Right forelimb (tissue), 1 donor: ENCODE measurements around the gene ACOX3.
"Not testable (repeated sequence)": the region's sequence is repeated elsewhere in the genome, so short reads cannot be mapped to it uniquely, and the experiment has no call there.

Source experiments
- DNase-seq: peaks from one replicate; pipeline ENCODE4 v3.0.0-alpha.2; 2018

Gene ACOX3

GRCh38 chr4:8440492-8441311 is at the start of gene ACOX3, which contains the start of gene TRMT44:
TSS of gene ACOX3 (minus strand) at chr4:8440723. CDS start at chr4:8416521, 24,202 bp downstream.
TSS of gene TRMT44 (plus strand) at chr4:8440777. CDS start at chr4:8440823, 46 bp downstream.
- peak; percentile 99 for DNase-seq

GRCh38 chr4:8488791-8489369 is 48.4 kb upstream of the ACOX3 start:
- no peak for DNase-seq

GRCh38 chr4:8486643-8487042 is 46.1 kb upstream of the ACOX3 start:
- not testable (repeated sequence) for DNase-seq

- no peak for DNase-seq
Measured at GRCh38 chr4:8480221-8480620, 39.7 kb upstream of the ACOX3 start.

DNA sequence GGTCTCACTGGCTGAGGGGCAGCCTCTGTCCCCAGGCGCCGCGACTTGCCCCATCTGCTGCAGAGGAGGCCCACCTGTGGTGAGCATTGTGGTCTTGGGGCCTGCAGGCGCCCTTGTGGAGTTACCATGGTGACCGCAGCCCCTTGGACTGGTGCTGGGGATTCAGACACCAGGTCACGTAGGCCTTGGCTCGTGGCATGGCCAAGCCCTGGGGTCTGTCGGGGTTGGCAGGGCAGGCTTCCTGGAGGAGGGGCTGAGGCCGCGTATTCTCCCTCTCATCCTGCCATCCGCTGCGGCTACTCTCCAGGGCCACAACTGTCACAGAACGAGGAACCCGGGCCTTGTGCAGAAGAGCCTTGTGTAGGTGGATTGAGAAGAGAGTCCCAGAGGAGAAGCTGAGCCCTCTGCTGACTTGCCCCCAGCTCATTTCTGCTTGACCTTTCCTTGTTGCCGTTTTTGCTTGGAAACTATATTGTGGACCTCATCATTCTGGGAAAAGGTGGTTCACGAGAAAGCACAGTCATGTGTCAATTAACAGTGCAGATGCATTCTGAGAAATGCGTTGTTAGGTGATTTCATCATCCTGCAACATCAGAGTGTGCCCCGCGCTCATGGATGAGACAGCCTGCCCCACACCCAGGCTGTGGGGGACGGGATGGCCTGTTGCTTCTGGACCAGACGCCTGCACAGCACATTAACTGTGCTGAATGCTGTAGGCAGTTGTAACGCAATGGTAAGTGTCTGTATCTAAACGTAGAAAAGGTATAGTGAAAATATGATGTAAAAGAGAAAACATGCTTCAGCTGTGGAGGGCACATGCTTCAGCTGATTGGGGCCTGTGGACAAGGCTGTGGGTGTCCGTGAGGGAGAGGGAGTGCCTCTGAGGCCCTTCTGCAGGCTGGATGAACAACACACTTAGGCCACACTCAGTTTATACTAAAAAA is 38.5 kb upstream of the ACOX3 start:
- DNase-seq: no peak

DNA sequence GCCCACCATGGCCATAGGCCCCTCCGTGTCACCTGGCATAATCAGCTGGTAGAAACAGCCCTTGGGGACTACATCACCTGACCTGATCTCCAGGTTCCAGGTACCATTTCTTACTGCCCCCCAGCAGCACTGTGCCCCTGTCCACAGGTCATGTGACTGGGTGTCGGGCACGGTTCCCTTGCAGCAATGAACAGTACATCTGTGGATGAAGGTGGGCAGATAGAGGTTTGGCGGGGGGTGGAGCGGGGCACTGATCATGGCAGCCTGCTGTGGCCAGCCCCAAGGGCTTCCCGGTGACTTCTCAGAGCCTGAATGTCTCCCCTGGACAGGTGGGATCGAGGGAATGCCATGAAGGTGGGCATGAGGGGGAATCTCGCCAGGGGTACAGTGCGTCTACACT is 37.8 kb upstream of the ACOX3 start:
- no peak for DNase-seq

DNA sequence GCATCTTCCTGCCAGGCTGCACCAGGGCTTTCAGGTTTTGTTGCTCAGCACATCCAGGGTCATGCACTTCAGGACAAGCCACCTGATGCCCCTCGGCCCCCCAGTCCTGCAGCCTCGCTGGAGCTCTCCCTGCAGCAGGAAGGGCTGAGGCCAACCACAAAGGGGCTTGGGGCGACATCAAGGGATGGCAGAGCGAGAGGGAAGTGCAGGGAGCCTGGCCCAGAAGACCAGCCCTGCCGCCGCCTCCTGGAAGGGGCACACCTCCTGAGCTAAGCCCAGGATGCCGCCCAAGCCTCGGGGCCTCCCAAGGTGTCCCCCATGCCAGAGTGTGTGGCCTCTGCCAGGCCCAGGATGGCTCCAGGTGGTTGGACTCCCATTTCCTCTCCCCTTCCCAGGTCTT is 37.2 kb upstream of the ACOX3 start:
- DNase-seq: no peak

DNA sequence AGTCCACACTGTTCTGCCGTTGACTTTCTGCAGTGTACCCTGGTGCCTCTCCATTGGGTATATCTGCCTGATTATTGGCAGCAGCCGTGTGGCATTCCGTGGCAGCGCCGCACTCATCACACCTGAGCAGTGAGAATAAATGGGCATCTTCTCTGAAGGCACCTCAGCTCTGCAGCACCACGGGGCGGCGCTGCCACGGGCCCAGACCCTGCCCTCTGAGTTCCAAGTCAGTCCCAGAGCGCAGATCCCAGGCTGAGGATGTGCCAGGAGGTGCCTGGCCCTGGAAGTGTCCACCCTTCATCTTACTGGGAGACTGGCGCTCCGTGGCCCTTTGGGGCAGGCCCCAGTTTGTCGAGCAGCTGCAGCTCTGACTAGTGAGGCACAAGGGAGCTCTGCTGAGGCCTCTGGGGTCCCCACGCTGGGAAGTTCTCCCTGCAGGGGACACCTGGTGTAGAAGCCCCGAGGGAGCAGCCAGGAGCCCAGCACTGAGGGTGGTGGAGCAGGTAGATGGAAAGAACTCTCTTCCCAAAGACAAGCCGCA is 36.6 kb upstream of the ACOX3 start:
- DNase-seq: no peak

GRCh38 chr4:8475751-8476575 is 35.4 kb upstream of the ACOX3 start:
- no peak for DNase-seq

DNA sequence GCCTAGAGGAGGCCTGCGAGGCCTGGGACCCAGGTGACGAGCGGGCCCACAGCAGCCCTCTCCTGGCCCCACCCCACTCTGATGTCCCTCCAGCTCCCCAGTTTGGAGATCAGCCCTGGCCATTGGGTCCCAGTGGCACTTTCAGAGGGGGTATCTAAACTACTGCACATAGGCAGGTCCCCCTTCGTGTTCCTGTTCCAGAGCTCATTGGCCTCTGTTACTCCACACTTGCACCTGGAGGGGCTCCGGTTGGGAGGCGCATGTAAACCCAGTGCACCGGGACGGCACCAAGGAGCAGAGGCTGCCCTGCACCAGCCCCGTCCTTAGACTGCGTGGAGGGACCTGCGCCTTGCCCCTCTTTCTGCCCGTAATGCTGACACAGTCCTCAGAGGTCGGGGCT is 34.3 kb upstream of the ACOX3 start:
- no peak for DNase-seq

DNA sequence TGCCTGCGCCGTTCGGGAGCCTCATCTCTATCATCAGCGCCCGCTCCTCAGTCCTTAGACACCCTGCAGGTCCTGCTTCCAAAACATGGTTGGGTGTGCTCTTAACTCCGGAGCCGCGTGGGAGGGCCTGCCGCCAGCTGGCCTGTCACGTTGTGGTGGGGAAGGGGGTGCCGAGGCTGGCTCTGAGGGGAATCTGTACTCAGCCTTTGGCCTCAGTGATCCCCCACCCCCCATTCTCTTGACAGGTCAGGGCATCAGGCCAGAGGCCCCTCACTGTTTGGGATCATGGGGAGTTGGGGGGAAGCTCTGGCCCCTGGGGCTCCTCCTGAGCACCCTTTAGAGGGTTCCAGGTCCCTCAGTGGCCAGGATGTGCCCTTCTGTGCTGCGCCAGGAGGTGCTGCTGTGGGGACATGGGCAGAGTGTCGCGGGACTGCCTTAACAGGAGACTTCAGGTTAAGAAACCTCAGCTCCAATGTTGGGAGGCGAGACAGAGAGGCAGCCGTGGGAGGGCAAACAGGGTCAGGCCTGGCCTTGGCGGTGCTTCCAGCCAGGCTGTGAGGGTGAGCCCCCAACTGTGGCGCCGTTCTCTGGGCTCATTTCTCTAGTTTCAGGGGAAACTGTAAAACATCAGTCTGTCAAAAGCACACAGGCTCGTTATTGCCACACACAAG is 33.5 kb upstream of the ACOX3 start:
- no peak for DNase-seq

DNA sequence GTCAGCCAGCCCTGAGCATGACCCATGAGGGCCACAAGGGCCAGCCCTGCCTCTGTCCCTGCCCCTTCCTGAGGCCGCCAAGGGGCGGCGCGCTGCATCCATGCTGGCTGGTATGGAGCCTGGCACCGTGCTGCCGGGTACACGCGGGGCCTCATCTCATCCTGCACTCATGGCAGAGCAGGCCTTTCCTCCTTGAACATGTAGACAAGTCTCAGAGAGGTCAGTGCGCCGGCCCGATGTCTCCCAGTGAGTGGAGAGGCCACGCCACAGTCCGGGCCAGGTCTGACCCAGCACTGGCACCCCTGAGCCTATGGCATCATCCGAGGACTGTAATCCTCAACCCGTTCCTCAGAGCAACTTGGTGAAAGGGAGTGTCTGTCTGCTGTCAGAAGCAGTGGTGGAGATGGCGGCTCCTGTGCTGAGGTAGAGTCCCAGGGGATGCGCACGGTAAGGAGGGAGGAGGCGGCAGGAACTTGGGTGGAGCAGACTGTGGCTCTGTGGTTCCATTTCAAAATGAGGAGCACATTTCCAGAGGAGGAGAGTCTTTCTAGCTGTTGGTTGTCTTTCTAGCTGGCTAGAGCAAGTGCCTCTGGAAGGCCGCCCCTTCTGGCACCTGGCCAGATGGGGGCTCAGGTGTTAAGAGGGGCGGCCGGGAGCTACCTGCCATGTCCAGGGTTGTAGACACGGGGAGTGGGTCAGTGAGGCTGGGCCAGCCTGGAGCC is 32.8 kb upstream of the ACOX3 start:
- no peak for DNase-seq

- DNase-seq: peak; percentile 64
Measured at GRCh38 chr4:8472689-8473197, 32.2 kb upstream of the ACOX3 start.

GRCh38 chr4:8472158-8472688 is 31.7 kb upstream of the ACOX3 start:
- DNase-seq: no peak

DNA sequence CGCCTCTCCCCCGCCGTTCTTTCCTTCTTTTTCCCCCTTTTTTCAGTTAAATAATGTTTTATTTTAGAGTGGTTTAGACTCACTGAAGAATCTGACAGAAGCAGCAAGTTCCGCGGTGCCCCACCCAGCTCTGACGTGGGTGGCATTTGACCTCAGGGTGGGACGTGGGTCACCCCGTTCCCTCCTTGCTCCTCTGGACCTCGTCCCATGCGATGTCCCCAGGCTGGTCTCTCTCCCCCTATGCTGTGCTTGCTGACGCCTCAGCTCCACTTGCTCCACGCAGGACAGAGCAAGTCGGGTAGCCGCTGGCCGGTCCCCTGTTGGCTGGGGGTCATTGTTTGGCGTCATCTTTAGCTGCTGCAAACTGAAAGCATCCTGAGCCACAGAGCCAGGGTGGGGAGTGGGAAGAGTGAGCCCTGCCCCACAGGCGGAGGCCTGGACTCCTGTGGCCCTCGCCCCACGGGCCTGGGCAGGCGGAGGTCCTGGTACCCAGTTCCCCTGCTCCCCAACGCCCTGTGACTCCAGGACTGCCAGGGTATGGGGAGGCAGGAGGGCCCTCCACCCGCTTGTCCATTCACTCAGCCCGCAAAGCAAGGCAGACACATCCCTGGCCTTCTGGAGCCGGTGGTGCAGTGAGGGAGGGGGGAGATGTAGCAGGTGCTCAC is 30.8 kb upstream of the ACOX3 start:
- no peak for DNase-seq

DNA sequence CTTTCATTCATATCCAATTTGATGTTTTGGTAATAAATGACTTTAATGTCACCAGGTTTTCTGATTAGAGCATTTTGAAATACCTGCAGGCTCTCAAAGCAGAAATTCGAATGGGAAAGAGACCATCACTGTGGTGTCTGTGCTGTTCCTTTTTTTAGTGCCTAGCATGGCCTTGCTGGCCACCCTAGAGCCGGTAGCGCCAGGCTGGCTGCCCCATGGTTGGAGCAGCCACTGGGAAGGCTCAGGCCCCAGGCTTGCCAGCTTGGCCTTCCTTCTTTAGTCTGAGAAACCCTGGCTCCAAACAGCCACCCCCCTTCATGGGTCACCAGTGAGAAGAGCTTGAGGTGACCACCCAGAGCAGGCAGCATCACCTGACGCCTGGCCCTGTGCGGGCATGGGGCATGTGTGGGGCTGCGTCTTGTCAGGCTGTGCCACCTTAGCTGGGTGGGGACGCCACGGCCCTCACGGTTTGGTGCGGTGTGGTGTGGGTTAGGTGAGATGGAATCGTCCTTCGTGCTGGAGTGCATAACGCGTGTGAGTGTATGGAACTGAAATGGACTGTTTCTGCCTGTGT is 30.0 kb upstream of the ACOX3 start:
- no peak for DNase-seq

- no peak for DNase-seq
Measured at GRCh38 chr4:8469550-8469949, 29.0 kb upstream of the ACOX3 start.

GRCh38 chr4:8468746-8469535 is 28.4 kb upstream of the ACOX3 start:
- peak; percentile 82 for DNase-seq

DNA sequence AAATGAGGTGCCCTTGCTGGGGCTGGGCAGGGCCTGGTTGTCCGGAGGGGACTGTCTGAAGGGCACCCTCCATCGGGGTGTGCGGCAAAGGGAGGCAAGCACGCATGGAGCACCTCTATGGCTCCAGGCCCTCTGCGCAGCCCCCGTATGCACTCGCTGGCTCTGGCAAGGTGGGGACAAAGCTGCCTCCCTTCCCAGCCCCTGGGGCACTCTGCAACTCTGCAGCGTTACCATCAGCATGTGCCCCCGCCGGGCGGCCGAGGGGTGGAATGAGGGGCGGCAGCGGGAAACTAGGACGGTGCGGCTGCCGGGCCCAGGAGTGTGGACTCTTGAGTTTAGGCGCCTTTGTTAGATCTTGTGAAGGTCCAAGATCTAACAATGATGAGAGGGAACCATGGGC is 26.5 kb upstream of the ACOX3 start:
- DNase-seq: no peak
